ENCODE measurements around the gene TMEM50A.
"Not testable (repeated sequence)": the region's sequence is repeated elsewhere in the genome, so short reads cannot be mapped to it uniquely, and the experiment has no call there.

Gene TMEM50A

DNA sequence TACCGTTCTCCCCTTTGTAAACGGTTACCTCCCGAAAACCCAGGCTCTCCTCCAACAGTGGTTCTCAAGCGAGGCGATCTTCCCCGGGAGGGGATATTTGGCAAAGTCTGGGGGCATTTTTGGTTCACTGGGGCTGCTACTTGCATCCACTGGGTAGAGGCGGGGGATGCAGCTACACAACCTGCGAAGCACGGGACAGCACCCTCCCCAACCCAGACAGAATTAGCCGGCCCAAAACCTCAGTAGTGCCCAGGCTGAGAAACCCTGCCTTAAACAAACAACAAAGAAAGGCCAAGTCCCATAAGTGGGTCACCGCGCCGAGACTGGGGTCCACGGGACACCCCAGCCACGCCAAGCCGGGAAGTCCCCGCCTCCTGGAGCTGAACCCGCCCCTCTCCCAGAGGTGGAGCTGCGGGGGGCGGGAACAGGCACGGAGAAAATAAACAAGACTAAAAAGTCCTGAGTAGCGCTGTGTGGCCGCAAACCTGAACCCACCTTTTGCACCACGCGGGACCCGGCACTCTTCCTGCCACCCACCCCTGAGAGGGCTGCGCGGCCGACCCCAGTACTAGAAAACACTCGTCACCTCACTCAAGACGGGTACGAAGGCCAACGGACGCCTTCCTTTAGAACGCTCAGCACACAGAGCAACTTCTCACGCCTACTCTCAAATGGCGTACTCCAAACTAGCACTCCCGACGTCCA, 499 bp upstream of the TMEM50A start:
- peak; percentile 22 for DNase-seq

DNA sequence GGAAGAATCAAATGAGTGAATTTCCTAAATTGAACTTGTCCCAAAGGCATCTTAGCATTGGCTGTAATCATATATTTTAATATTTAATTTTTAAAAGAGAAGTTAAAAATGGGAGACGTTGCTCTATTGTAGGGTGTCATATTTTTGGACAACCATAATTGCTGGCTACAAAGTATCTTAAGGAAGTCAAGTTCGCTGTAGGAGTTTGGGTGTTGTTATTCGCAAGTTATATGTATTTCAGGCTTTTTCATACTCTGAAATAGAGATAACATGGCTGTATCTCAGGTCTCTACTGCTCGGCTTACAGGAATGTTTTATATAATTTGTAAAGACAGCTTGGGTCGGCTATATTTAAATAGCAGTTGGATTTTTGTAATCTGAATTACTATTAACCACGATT, 852 bp downstream of the TMEM50A start:
- DNase-seq: no peak

DNA sequence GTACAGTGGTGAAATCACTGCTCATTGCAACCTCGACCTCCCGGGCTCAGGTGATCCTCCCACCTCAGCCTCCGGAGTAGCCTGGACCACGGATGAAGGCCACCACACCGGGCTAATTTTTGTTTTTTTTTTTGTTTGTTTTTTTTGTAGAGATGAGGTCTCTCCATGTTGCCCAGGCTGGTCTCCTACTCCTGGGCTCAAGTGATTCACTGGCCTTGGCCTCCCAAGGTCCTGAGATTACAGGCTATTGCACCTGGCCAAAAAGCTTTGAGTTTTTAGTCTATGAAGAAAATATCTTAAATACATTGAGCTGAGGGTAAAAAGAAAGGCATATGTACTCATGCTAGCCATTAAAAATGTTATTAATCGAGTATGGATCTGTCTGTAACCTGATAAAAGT, 3.6 kb downstream of the TMEM50A start:
- DNase-seq: no peak

DNA sequence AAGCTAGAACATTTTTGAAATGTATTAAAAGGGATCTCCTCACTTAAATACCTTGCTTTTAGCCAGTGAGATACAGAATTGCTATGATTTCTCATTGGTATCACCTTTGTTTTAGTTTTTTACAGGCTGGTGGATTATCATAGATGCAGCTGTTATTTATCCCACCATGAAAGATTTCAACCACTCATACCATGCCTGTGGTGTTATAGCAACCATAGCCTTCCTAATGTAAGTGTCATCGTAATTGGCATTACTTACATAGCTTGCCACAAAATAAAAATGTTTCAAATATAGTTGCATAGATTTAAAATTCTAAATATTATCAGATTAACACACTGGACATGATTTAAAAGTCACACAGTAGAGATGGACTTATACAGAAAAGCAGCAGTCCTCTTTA, 4.7 kb downstream of the TMEM50A start:
- DNase-seq: no peak

DNA sequence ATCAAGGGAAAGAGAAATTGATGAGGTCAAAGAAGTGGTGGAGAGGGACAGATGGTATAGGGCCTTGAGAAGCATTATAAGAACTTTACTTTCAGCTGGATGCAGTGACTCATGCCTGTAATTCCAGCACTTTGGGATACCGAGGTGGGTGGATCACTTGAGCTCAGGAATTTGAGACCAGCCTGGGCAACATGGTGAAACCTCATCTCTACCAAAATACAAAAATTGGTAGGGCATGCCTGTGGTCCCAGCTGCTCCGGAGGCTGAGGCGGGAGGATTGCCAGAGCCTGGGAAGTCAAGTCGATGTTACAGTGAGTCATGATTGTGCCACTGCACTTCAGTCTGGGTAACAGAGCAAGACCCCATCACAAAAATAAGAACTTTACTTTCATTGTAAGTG, 5.7 kb downstream of the TMEM50A start:
- DNase-seq: no peak

DNA sequence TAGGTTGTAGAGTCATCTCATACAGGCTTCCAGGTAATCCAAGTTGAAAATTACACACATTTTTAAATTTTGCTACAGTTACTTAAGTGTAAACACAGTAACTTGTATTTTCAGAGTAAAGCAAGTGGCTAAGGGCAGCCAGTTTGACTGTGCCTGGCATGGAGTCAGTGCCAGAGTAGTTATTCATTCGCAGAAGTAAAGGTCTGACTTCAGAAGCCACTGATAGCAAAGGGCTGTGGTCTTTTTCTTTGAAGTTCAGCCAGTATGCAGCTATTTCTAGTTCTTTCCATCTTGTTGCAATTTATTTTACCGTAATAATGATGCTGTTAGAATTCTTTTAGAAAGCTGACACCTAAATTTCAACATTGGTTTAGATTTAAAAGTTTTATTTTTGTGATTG, 9.4 kb downstream of the TMEM50A start:
- DNase-seq: no peak

DNA sequence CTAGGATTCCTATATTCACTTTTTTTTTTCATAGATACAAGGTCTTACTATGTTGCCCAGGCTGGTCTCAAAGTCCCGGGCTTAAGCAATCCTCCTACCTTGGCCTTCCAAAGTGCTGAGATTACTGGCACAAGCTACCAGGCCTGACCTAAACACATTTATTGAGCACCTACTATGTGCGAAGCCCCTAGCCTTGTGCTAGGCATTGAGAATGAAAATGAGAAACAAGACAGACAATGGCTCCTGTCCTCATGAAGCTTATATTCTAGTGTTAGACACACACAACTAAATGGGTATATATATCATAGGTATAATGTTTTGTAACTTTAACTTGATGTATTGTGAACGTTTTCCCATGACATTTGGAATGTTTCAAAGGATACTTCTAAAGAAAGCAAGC, 11.5 kb downstream of the TMEM50A start:
- DNase-seq: no peak

DNA sequence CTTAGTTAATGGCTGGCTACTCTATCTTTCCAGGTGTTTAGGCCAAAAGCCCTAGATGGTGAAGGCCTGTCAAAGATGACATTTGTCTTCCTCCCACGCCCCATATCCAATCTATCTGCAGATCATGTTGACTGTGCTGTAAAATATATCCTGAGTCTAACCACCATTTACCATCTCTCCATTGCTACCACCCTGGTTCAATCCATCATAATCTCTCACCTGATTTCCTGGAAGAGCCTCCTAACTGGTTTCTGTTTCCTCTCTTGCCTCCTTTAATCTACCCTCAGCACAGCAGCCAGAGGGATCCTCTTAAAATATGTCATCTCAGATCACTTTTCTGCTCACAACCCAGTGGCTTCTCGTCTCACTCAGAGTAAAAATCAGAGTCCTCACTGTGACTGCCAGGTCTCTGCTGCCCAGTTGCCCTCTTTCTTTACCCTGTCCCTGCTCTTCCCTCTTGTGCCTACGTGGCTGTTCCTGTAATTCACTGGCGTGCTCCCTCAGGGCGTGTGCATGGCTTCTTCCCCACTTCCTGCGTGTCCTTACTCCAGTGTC, 17.8 kb downstream of the TMEM50A start:
- no peak for DNase-seq

DNA sequence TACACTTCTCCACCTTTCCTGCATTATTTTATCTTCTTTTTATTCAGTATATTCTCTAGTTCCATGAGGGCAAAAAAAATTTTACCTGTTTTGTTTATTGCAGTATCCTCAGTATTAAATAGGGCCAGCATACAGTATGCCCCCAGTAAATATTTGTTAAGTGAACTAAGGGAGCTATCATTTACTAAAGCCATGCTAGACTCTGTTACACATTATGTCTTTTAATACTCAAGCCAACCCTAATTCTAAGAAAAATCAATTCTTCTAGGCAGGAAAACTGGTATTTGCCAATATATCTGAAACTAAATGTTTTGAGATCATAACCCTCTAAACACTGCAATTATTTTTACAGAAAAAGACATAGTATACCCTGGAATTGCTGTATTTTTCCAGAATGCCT, 18.3 kb downstream of the TMEM50A start:
- DNase-seq: no peak

DNA sequence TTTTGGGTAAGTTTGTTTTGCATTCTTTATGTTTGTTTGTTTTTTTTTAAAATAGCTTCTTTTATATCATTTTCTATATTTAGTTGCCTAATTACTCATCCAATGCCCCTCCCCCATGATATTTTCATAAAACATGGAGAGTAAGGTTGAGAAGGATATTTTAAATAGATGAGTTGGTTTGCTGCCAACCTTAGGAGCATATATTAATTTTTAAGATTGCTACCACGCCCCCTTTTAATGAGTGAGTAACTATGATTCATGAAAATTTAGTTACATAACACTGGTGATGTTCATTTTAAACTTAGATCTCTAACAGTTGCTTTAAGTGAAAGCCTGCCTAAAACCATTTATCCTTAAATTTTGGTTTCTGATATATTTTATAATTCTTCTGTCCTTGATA, 18.7 kb downstream of the TMEM50A start:
- DNase-seq: no peak

DNA sequence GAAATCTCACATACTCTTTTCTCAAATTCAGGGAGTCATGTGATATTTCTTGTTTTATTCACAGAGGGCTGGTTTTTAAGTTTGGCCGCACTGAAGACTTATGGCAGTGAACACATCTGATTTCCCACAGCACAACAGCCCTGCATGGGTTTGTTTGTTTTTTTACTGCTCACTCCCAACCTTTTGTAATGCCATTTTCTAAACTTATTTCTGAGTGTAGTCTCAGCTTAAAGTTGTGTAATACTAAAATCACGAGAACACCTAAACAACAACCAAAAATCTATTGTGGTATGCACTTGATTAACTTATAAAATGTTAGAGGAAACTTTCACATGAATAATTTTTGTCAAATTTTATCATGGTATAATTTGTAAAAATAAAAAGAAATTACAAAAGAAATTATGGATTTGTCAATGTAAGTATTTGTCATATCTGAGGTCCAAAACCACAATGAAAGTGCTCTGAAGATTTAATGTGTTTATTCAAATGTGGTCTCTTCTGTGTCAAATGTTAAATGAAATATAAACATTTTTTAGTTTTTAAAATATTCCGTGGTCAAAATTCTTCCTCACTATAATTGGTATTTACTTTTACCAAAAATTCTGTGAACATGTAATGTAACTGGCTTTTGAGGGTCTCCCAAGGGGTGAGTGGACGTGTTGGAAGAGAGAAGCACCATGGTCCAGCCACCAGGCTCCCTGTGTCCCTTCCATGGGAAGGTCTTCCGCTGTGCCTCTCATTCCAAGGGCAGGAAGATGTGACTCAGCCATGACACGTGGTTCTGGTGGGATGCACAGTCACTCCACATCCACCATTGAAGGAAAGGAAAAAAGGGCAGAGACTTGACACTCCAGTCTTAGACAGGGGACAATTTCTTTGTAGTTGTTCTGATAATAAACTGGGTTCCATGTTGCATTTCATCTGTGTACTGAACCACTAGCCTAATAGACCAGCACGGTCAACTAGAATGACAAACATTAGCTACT, 22.8 kb downstream of the TMEM50A start:
- no peak for DNase-seq

DNA sequence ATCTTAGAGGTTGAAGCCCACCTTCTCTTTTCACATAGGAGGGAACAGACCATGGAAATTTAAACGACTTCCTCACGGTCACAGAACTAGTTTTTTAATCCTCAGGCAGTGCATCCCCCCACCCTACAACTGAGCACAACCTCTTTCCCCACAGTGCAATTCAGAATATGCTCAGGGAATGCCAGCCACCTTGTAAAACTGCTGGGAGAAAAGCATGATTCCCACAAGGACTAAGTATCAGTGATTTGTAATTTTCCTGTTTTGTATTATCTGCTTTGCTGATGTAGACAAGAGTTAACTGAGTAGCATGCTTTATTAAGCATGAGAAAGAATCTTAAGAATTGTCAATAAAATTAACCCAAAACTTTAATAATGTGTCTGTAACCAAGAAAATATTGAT, 23.8 kb downstream of the TMEM50A start:
- DNase-seq: no peak

DNA sequence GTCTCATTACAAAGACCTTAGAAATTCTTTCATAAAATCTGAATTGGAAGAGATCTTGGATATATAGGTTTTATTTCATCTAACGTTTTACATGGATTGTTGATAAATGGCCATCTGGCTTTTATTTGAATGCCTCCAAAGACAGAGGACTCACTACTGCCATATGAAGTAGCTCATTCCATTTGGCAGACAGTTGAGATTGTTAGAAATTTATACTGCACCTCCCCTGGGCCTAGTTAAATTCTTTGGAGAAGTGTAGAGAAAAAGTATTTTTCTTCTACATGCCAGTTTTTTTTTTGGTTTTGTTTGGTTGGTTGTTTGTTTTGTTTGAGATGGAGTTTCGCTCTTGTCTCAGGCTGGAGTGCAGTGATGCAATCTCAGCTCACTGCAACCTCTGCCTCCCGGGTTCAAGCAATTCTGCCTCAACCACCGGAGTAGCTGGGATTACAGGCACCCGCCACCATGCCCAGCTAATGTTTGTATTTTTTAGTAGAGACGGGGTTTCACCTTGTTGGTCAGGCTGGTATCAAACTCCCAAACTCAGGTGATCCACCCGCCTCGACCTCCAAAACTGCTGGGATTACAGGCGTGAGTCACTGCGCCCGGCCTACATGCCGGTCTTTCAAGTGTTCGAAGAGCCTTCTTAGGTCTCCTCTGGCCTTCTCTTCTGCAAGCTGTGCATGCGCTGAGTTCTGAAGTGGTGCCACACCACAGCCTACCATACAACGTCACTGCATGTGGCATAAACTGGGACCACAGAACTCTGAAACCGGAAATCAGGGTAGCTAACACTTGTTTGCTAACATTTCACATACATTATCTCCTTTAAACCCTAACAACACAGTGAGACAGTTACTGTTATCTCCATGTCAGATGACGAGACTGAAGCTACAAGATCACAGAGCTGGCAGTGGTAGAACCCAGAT, 24.8 kb downstream of the TMEM50A start:
- not testable (repeated sequence) for DNase-seq

DNA sequence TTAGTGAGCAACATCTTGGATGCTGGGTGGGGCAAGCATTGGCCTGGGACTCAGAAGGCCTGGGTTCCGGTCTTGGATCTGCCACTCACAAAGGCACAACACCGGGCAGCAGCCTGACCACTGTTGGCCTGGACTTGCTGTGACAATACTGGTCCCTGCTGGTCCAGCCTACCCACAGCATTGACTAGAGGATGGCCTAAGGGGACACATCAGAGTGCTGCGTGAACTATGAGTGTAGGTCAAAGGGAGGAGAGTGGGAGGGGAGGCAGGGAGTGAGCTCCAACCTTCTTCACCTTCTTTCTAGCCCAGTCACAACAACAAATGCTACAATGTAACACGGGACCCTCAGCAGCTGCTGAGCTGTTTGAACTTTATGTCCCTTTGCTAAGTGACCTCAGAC, 31.1 kb downstream of the TMEM50A start:
- no peak for DNase-seq

DNA sequence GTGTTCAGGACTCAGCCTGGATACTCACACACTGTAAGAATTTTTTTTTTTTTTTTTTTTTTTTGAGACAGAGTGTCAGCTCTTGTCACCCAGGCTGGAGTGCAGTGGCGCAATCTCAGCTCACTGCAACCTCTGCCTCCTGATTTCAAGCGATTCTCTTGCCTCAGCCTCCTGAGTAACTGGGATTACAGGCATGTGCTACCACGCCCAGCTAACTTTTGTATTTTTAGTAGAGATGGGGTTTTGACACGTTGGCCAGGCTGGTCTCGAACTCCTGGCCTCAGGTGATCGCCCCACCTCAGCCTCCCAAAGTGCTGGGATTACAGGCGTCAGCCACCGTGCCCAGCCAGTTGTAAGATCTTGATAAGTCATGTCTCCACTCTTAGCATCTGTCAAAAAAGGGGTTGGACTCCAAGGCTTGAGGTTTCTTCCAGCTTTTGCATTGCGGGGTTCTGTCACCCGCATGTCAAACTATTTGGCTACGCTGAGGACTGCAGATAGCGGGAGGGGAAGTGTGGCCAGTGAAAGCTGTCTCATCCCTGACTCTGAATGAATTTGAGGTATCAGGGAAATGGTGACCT, 31.6 kb downstream of the TMEM50A start:
- not testable (repeated sequence) for DNase-seq

DNA sequence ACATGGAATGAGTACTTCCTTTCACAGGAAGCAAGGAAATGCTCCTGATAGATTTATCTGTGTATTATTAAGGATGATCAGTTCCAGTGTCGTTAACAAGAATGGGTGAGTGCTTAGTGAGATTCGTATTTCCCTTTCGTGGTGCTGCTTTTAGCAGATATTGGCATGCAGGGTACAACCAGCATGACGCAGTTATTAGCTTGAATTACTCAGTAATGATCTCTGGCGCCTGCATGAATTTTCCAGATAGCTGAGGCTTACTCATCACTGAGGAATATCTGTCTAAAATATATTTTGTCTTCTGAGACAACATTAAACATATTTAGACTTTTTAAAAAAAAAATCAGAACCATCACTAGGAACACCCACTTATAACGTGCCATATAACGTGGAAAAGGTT, 33.6 kb downstream of the TMEM50A start:
- not testable (repeated sequence) for DNase-seq

DNA sequence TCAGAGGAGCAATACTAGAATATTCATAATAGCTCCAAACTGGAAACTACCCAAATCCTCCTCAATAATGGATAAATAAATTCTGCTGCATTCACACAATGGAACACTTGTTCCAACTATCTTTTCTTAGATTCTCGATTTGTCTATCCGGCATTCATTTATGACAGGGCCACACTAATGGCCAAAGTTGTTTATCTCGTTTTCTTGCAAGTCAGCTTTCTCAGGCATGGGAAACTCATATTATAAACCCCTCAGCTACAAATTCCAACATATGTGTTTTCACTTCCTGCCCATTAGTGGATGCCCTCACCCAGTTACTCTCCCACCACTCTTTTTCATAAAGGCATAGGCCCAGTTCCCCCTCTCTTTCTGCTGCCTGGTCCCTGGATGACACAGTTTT, 40.2 kb downstream of the TMEM50A start:
- not testable (repeated sequence) for DNase-seq

DNA sequence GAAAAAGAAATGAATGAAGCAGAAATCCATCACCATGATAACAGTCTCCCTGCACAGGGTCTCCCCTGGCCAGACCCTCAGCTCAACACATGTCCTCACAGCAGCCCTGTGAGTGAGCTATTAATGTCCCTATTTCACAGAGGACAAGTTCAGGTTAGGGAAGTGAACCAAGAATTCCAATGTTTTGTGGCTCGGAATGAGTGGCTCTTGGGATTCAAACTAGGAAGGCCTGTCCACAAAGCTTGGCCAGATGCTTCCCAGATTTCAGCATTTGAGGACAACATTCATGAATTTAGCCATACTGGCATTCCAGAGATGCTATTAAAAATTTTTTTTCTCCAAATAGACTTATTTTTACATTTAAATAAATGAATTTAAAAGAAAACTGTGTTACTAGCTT, 44.4 kb downstream of the TMEM50A start:
- not testable (repeated sequence) for DNase-seq

DNA sequence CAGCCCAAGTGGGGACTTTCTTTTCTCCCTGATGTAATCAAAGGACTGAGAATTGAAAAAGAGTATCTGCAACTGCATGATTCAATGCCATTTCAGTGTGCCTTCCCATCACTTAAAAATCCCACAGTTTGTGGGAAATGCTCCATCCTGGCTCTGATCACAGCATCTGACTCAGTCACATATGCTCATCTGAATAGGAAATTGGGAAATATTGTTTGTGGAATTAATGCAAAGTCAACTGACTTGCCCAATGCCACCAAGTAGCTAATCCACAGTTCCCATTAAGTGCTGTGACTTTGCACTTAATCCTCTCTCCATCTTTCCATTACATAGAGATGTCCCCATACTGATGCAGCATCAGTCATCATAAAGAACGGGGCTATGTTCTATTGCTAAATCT, 45.0 kb downstream of the TMEM50A start:
- peak; percentile 17 for DNase-seq

DNA sequence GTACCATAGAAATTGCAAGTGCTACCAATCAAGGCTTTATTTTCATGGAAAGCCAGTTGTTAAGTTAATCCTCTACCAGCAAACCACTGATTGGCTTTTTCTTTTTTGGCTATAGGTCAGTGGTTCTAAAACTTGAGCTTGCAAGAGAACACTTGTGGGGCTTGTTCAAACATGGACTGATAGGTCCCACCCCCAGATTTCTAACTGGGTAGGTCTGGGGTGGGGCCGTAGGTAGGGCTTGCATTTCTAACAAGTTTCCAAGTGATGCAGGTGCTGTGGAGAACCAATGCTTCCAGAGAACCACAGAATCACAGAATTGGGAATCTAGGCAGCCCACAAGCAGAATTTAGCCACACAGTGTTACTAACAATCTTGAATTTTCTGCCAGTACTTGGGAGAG, 45.7 kb downstream of the TMEM50A start:
- DNase-seq: not testable (repeated sequence)

DNA sequence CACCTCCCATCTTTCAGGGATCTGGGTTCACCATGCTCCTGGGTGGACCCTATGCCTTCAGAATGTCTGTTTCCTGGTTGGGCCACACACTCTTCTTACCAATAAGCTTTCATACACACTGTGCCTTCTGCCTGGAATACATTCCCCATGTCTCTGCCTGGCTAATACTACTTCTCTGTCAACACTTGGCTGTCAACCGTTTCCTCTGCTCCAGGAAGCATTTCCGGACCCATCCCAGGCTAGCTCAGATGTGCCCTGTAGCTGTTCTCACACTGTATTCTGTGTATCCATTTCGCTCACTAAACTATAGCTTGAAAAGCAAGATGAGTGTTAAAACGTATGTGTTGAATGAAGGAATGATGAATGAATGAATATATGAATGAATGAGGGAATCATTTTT, 49.0 kb downstream of the TMEM50A start:
- DNase-seq: not testable (repeated sequence)

DNA sequence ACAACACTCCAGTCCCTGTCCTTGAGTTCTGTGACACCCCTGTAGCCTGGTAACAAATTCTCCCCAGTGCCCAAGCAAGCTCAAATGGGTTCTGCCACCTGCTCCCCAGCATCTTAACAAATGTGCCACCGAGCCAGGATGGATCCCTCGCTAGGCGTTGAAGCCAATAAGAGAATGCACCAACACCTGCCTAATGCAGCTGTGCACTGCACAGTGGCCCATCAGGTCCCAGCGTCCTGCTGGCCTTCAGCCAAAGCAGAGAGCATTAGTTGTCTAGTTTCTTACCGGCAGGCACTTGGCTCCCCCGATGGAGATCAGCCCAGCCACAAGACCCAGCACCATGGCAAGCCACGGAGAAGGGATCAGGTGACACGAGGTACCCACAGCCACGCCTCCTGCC, 50.6 kb downstream of the TMEM50A start:
- not testable (repeated sequence) for DNase-seq
